Measurements from ENCODE around the gene ETV6. TPM values are rescaled to one million over a fixed set of nuclear protein-coding genes. Genes with fewer than 3 reads are reported as not detected.

The ETV6 gene
- polyA plus RNA-seq, 1 donor (not counting 4 experiments of a cell fraction or from before 2014, with no cell fraction given) = 5.3 TPM

DNA sequence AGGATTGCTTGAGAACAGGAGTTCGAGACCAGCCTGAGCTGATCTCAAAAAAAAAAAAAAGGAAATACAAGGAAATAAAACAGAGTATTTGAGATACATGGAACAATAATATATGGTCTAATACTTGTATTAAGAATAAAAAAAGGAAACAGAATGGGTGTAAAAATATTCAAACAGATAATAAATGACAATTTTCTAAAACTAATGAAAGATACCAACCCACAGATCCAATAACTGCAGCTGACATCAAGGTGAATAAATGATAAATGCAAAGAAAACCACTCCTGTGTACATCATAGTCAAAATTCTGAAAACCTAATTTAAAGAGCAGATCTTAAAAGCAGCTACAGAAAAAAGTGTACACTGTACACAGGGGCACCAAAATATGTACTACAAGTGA, 4.1 kb upstream of the ETV6 start:
- dilution Hi-C loops (cut with MboI; ENCODE audit: extremely low pct_ligation_motif_present, low sequenced_read_pairs) = no loop called here
- DNase-seq (ENCODE audit: low read depth, low spot score) (no peak), FAIRE-seq (no peak)
- no peak overlapping the region for H3K27ac ChIP-seq (ENCODE audit: control insufficient read depth, insufficient read depth, low read length)
- H3K36me3 ChIP-seq (ENCODE audit: control insufficient read depth in 2 of 2, extremely low read depth in 1 of 2, insufficient read depth in 2 of 2, low read length in 2 of 2) = no peaks in the 10 kb centered on the region
- no peaks in the 10 kb centered on the region for H3K9me3 ChIP-seq (ENCODE audit: control insufficient read depth, low read depth, low read length)
- no peak overlapping the region for H3K4me2 ChIP-seq (ENCODE audit: control insufficient read depth, extremely low read depth, insufficient read depth, low read depth, low read length)
- H3K4me1 ChIP-seq (ENCODE audit: control insufficient read depth, extremely low read depth, insufficient read depth, low read length) = peaks cover 4% of the 10 kb centered on the region
- H3K9ac ChIP-seq (ENCODE audit: control insufficient read depth, extremely low read depth, insufficient read depth, low read length) = no peak overlapping the region
- TF ChIP-seq, protein P1, sequence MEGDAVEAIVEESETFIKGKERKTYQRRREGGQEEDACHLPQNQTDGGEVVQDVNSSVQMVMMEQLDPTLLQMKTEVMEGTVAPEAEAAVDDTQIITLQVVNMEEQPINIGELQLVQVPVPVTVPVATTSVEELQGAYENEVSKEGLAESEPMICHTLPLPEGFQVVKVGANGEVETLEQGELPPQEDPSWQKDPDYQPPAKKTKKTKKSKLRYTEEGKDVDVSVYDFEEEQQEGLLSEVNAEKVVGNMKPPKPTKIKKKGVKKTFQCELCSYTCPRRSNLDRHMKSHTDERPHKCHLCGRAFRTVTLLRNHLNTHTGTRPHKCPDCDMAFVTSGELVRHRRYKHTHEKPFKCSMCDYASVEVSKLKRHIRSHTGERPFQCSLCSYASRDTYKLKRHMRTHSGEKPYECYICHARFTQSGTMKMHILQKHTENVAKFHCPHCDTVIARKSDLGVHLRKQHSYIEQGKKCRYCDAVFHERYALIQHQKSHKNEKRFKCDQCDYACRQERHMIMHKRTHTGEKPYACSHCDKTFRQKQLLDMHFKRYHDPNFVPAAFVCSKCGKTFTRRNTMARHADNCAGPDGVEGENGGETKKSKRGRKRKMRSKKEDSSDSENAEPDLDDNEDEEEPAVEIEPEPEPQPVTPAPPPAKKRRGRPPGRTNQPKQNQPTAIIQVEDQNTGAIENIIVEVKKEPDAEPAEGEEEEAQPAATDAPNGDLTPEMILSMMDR (optimal IDR thresholded peaks at IDR 0.05 in 1 of 3, IDR thresholded peaks at IDR 0.05 in 1 of 3, conservative IDR thresholded peaks at IDR 0.05 in 1 of 3; ENCODE audit: extremely low read depth in 1 of 3, insufficient read depth in 2 of 3, low read length in 3 of 3) = no peak
- TF ChIP-seq EZH2 (IDR thresholded peaks at IDR 0.05; ENCODE audit: low read length) = no peak
- no peaks in the 10 kb centered on the region for H3K27me3 ChIP-seq (ENCODE audit: control insufficient read depth, extremely low read depth, insufficient read depth, low read length)
- no peak overlapping the region for H2AFZ ChIP-seq (ENCODE audit: control insufficient read depth, low read length)
- H3K4me3 ChIP-seq (ENCODE audit: control insufficient read depth in 2 of 3, extremely low read depth in 1 of 3, insufficient read depth in 2 of 3, low read depth in 1 of 3, low read length in 3 of 3) = no peak overlapping the region
- H4K20me1 ChIP-seq (ENCODE audit: control insufficient read depth, extremely low read depth, insufficient read depth, low read length) = no peaks in the 10 kb centered on the region
- H3K79me2 ChIP-seq (ENCODE audit: control insufficient read depth, insufficient read depth, low read length) = peaks cover 2% of the 10 kb centered on the region
- no peaks in the 10 kb centered on the region for H3K9me1 ChIP-seq (ENCODE audit: control insufficient read depth, extremely low read depth, insufficient read depth, low read length)

DNA sequence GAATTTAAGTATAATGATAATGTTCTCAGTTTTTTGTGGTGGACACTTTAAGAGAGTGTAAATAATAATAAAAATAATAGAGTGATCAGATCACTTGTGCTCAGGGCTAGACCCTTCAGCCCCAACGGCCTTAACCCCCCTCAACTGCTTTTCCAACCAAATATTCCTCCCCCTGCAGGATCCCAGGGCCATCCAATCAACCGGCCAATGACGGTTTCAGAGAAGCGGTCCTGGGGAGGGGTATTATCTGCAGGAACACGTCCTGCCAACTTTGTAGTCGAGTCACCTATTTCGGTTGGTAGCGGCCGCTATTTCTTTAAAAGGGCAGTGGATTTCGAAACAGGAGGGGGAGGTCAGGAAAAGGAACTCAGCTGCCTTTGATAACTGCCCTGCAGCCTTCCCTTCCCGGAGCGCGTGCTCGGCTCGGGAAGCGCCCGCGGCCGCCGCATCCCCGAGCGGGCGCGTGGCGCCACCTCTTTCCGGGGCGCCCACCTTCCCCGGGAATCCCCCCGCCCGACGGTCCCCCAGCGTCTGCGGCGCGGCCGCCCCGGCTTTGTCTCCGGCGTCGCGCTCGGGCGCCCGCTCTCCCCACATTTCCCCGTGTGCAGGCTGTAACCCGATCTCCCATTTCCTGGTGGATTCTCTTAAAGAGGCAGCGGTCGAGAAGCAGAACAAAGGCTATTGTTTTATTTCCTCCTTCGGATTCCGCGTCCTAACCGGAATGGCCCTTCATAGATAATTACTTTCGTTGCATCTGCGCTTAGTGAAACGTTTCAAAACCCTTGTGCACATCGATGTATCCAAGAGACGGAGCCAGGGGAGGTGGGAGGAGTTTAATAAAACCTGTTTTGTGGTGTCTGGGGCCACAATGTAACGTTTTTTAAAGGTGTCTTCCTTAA, 711 bp upstream of the ETV6 start:
- Histone ChIP-seq H4K20me1 (ENCODE audit: control insufficient read depth, extremely low read depth, insufficient read depth, low read length) (no peaks in the 10 kb centered on the region), H3K9me3 (ENCODE audit: control insufficient read depth, low read depth, low read length) (no peaks in the 10 kb centered on the region), H3K9me1 (ENCODE audit: control insufficient read depth, extremely low read depth, insufficient read depth, low read length) (no peaks in the 10 kb centered on the region), H3K79me2 (ENCODE audit: control insufficient read depth, insufficient read depth, low read length) (peaks cover 35% of the 10 kb centered on the region), H3K36me3 (ENCODE audit: control insufficient read depth in 2 of 2, extremely low read depth in 1 of 2, insufficient read depth in 2 of 2, low read length in 2 of 2) (no peaks in the 10 kb centered on the region), H2AFZ (ENCODE audit: control insufficient read depth, low read length) (peak overlapping the region; percentile 92), H3K4me1 (ENCODE audit: control insufficient read depth, extremely low read depth, insufficient read depth, low read length) (peaks cover 15% of the 10 kb centered on the region), H3K27ac (ENCODE audit: control insufficient read depth, insufficient read depth, low read length) (peak overlapping the region; percentile 89), H3K27me3 (ENCODE audit: control insufficient read depth, extremely low read depth, insufficient read depth, low read length) (no peaks in the 10 kb centered on the region), H3K4me2 (ENCODE audit: control insufficient read depth, extremely low read depth, insufficient read depth, low read depth, low read length) (peak overlapping the region; percentile 89), H3K4me3 (ENCODE audit: control insufficient read depth in 2 of 3, extremely low read depth in 1 of 3, insufficient read depth in 2 of 3, low read depth in 1 of 3, low read length in 3 of 3) (peak overlapping the region; percentile 66 to 83 (median 70)), H3K9ac (ENCODE audit: control insufficient read depth, extremely low read depth, insufficient read depth, low read length) (peak overlapping the region; percentile 91)
- dilution Hi-C loops (cut with MboI; ENCODE audit: extremely low pct_ligation_motif_present, low sequenced_read_pairs) = no loop called here
- FAIRE-seq (peak; percentile 34), DNase-seq (ENCODE audit: low read depth, low spot score) (no peak)
- no peak for TF ChIP-seq EZH2 (IDR thresholded peaks at IDR 0.05; ENCODE audit: low read length)
- TF ChIP-seq, protein P1 (optimal IDR thresholded peaks at IDR 0.05 in 1 of 3, IDR thresholded peaks at IDR 0.05 in 1 of 3, conservative IDR thresholded peaks at IDR 0.05 in 1 of 3; ENCODE audit: extremely low read depth in 1 of 3, insufficient read depth in 2 of 3, low read length in 3 of 3) = no peak
